NCI-H460 (cell line): ENCODE results near the gene KLHL24. TPM values are rescaled to one million over a fixed set of nuclear protein-coding genes. Genes with fewer than 3 reads are reported as not detected.
"Not testable (repeated sequence)": the region's sequence is repeated elsewhere in the genome, so short reads cannot be mapped to it uniquely, and the experiment has no call there.

Experiments used
- DNase-seq: peaks from one replicate; pipeline ENCODE4 v3.0.0-alpha.2; 2016; ENCODE audit warnings: low read depth; ENCODE audit errors: extremely low read depth
- polyA plus RNA-seq: library from polyadenylated mRNA; depleted of rRNA; stranded (reverse); fragments of >200 nt; gene quantifications from 2 replicates; pipeline ENCODE4 v1.2.3, GENCODE V29; 2014; cell fraction: nucleus; rRNA removed
- total RNA-seq: library from RNA; depleted of rRNA; stranded (reverse); fragments of >200 nt; shearing (Covaris generic); gene quantifications from 2 replicates; pipeline ENCODE4 v1.2.3, GENCODE V29; 2014; rRNA removed

The KLHL24 gene, protein sequence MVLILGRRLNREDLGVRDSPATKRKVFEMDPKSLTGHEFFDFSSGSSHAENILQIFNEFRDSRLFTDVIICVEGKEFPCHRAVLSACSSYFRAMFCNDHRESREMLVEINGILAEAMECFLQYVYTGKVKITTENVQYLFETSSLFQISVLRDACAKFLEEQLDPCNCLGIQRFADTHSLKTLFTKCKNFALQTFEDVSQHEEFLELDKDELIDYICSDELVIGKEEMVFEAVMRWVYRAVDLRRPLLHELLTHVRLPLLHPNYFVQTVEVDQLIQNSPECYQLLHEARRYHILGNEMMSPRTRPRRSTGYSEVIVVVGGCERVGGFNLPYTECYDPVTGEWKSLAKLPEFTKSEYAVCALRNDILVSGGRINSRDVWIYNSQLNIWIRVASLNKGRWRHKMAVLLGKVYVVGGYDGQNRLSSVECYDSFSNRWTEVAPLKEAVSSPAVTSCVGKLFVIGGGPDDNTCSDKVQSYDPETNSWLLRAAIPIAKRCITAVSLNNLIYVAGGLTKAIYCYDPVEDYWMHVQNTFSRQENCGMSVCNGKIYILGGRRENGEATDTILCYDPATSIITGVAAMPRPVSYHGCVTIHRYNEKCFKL
- total RNA-seq, result 17.5 and 19.9 TPM in 2 replicates
- polyA plus RNA-seq, result 1.3 and 4.8 TPM in 2 replicates

- DNase-seq, result peak; percentile 85
Observed at GRCh38 chr3:183635431-183636220, at the start of gene KLHL24. TSS of gene KLHL24 (plus strand) at chr3:183635623. CDS start at chr3:183650357, 14,734 bp downstream.

- no peak for DNase-seq
Observed at GRCh38 chr3:183586477-183586876, 48.9 kb upstream of the KLHL24 start.

GRCh38 chr3:183587336-183587735 lies 48.1 kb upstream of the KLHL24 start:
- no peak for DNase-seq

DNA sequence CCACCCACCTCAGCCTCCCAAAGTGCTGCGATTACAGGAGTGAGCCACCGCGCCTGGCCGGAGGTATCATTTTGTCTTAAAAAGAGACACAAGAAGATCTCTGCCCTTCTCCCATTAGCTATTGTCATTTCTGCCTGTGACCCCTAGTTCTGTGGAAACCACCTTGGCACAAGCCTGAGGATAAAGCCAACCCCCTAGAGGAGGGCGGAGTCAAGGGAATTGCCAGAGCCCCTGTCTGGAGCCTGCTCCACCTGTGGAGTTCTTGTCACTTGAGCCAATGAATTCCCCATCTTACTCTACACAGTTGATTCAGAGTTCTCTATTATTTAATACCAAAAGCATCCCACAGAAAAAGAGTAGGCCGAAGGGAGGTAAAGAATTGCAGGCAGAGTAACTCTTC lies 45.0 kb upstream of the KLHL24 start:
- no peak for DNase-seq

- DNase-seq, result no peak
Observed at GRCh38 chr3:183591881-183592521, 43.4 kb upstream of the KLHL24 start.

GRCh38 chr3:183592821-183593220 lies 42.6 kb upstream of the KLHL24 start:
- DNase-seq, result no peak

DNA sequence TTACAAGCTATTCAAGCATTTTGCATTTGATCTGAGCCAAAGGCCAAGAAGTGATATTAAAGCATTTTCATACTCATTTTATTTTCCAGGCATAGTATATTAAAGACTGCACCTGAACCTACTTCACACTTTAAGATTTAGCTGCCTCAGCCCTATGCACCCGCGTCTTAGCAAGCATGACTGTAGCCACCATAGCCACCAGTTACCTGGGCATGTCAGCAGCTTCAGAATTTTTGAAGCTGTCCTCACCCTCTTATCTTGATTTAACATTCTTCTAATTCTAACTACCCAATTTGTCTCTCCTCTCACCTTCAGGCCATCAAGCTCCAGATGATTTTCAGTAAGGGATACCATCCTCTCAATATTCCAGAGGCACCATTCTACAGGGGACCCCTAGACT lies 40.8 kb upstream of the KLHL24 start:
- DNase-seq, result no peak

GRCh38 chr3:183597959-183598358 lies 37.5 kb upstream of the KLHL24 start:
- no peak for DNase-seq

DNA sequence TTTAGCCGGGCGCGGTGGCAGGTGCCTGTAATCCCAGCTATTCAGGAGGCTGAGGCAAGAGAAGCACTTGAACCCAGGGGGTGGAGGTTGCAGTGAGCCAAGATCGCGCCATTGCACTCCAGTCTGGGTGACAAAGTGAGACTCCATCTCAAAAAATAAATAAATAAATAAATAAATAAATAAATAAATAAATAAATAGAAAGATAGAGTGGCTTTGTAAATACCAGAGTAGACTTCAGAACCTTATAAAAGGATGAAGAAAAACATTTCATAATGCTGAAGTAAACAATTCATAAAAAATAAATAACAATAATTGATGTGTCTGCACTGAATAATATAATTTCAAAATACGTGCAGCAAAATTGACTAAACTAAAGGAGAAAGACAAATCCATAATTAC lies 24.1 kb upstream of the KLHL24 start:
- DNase-seq, result not testable (repeated sequence)

DNA sequence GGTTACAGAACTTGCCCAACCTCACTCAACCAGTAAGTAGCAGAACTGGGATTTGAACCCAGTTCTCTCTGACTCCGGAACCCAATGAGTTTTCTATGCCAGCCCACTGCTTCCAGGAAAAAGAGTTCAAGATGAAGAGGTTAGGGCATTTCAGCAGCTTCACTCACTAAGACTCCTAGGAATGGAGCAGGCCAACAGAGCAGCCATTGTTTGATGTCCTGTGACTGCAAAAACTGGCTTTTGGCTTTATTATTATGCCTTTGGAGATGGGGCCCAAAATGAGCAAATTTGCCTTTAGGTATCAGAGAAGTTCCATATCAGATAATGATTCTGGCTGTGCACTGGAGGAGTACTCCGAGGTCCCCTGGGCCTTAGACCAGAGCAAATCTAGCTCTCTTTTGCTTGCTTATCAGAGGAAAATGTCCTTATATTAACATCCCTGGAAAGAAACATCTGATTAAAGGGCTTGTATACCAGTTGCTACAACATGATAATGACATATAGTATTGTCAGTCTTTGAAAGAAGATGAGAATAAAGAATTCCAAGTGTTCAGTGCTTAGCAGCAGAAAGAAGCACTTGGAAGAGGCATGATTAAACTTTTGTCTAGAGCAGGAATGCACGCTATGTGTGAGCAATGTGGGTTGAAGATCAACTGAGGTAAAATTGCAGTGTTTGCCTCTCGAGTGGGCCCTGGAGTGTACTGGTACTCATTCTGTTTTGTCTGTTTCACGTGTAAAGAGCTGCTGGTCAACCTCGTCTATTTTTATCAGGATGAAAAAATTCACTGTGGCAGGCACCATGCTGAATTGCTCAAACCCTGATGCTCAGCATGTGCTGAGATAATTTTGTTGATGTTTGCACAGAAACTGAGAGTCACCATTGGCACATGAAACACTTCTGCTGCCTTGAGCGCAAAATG lies 21.8 kb upstream of the KLHL24 start:
- DNase-seq, result no peak

- DNase-seq, result no peak
Observed at GRCh38 chr3:183618542-183618941, 16.9 kb upstream of the KLHL24 start.

DNA sequence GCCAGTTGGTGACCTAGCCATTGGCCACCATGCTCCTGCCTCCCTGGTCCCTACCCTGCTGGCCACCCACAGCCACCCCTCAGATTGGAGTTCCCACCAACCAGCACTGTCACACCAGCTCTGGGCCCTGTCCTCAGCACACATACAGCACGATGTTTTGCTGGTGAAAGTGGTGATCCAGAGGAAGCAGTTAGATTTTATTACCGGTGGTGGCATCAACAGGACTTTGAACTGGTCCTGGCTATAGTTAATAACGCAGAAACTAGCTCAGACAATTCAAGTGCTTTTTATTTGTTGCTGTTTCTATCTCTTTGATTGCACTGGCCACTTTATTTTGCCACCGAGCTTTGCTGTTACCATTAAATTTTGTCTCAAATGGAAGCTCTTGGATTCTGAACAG lies 16.4 kb upstream of the KLHL24 start:
- DNase-seq, result no peak

DNA sequence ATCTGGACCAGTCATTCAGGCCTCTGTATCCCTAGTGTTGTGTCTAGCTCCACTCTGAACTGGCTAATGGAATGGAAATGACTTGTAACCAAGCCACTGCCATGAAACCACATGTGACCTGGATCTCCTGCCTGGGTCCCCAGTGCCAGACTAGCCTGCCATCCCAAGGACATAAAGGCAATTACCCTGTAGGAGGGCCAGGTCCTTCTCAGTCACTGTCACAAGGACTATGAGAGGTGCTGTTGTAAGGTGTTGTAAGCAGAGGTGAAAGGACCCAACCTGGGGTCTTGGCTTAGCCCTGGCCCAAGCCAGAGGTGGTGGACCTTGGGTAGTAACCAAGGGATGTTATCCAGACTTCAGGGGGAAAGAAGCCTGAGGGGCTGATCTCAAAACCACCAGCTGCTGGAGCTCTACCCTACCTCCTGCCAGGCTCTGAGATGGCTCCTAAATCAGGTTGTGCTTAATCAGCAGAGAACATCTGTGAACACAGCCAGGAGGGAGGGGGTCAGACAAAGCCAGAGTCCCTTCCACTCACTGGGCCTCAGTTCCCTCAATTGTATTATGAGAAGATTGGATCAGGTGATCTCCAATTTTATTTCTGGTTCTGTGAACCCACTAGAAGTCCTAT lies 15.7 kb upstream of the KLHL24 start:
- no peak for DNase-seq

- no peak for DNase-seq
Observed at GRCh38 chr3:183620252-183620628, 15.2 kb upstream of the KLHL24 start.

- DNase-seq, result not testable (repeated sequence)
Observed at GRCh38 chr3:183622473-183622872, 12.9 kb upstream of the KLHL24 start.

GRCh38 chr3:183626877-183627594 lies 8.4 kb upstream of the KLHL24 start:
- DNase-seq, result no peak

DNA sequence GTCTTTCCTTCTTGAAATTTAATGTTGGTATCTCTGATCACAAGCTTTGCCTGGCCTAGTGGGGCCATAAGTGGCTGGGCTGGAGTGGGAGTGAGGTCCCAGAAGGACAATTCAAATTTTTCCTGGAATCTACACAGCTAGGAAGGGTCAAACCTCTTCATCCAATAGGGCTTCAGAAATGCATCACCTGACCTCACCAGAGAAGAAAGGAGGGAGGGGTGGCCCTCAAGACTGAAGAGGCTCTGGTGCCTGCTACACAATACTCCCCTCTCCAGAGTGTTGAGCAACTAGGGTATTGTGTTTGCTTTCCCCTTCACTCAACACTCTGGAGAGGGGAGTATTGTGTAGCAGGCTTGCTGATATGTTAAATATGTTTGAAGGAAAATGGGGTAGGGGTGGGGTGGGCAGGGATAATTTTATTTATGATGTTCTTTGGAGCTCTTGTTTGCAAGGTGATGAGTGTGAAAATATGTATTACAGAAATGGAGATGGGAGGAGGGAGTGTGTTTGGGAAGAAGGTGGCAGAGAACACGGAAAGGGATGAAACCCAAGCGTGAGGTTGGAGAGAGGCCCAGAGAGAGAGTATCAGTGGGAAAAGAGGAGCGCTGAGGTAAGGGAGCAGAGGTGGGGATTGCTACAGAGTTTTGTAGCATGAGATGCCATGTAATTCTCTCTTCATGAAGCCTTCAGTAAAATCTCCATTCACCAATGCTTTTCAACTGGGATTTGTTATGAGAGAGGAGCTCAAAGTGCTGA lies 5.7 kb upstream of the KLHL24 start:
- no peak for DNase-seq

DNA sequence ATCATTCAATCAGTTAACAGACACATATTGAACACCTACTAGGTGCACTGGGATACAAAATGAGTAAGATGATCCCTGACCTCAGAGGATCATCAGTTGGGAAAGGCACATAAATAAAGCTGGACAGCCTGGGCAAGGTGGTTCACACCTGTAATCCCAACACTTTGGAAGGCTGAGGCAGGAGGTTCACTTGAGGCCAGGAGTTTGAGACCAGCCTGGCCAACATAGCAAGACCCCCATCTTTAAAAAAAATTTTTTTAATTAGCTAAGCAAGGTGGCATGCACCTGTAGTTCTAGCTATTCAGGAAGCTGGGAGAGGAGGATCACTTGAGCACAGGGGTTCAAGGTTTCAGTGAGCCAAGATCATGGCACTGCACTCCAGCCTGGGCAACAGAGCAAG lies 3.7 kb upstream of the KLHL24 start:
- DNase-seq, result no peak
